NB4 (cell line): Measurements from ENCODE around the gene CDKAL1.

Experiments used
- DNase-seq: peaks from one replicate; pipeline ENCODE4 v3.0.0; 2010; ENCODE audit warnings: low read depth
- H3K4me3 ChIP-seq: one replicate; pipeline ENCODE4 v1.5.1; 2011; ENCODE audit warnings: mild to moderate bottlenecking, low read depth, low read length, moderate library complexity
- CTCF ChIP-seq: IDR thresholded peaks from one replicate; pipeline ENCODE4 v1.5.1; 2012; ENCODE audit warnings: low read depth, low read length
- MAX ChIP-seq: IDR thresholded peaks from 2 replicates; pipeline ENCODE4 v1.6.1; 2011; ENCODE audit warnings: low read depth, low read length
- MYC ChIP-seq: IDR thresholded peaks from 2 replicates; pipeline ENCODE4 v1.6.1; 2011; ENCODE audit warnings: low read depth, low read length
- POLR2A ChIP-seq: IDR thresholded peaks from 2 replicates; pipeline ENCODE4 v1.6.1; 2011; ENCODE audit warnings: mild to moderate bottlenecking; ENCODE audit not compliant: insufficient read length; ENCODE audit errors: extremely low read depth

CDKAL1 gene

GRCh38 chr6:21258665-21259064 is 724.4 kb downstream of the CDKAL1 start:
- DNase-seq, result no peak
- H3K4me3 ChIP-seq, result no peak overlapping the region
- TF ChIP-seq MAX (no peak), POLR2A (no peak), MYC (no peak), CTCF (no peak)

GRCh38 chr6:21259660-21260059 is 725.4 kb downstream of the CDKAL1 start:
- TF ChIP-seq CTCF, result no peak
- no peak for TF ChIP-seq MAX
- no peak for TF ChIP-seq MYC
- TF ChIP-seq POLR2A, result no peak
- DNase-seq, result no peak

GRCh38 chr6:21262504-21262903 is 728.2 kb downstream of the CDKAL1 start:
- no peak overlapping the region for H3K4me3 ChIP-seq
- TF ChIP-seq CTCF (no peak), POLR2A (no peak), MYC (no peak), MAX (no peak)
- DNase-seq, result no peak

More at GRCh38 chr6:21259660-21260059, 725.4 kb downstream of the CDKAL1 start:
- no peak overlapping the region for H3K4me3 ChIP-seq

GRCh38 chr6:21263531-21264287 is 729.5 kb downstream of the CDKAL1 start:
- DNase-seq, result peak; percentile 92
- H3K4me3 ChIP-seq, result peak overlapping the region; percentile 22
- TF ChIP-seq MYC, result no peak
- TF ChIP-seq CTCF, result no peak
- TF ChIP-seq POLR2A, result no peak
- TF ChIP-seq MAX, result no peak

GRCh38 chr6:21264288-21265033 is 730.2 kb downstream of the CDKAL1 start:
- DNase-seq, result peak; percentile 17
- H3K4me3 ChIP-seq, result peak overlapping the region; percentile 22
- no peak for TF ChIP-seq CTCF
- no peak for TF ChIP-seq MAX
- no peak for TF ChIP-seq POLR2A
- TF ChIP-seq MYC, result no peak
